Natural killer cell treated with Interleukin-12 subunit alpha and Interleukin-12 subunit beta and Interleukin-15 and Interleukin-18, amount 100 ng/mL, for 72 hours (primary cell): ENCODE results near the gene SLC18A3. TPM values are rescaled to one million over a fixed set of nuclear protein-coding genes. Genes with fewer than 3 reads are reported as not detected.

ENCODE experiments used
- ATAC-seq, 2 donors: fragments of 150-1000 bp; cut with Tn5 transposase in 1 of 2; sonication (Bioruptor Pico), chemical (Tn5 transposase) in 1 of 2; 2 replicates each; pipeline ENCODE4 v1.10.0; 2021
- DNase-seq: peaks from one replicate; pipeline ENCODE4 v3.0.0; 2022; ENCODE audit warnings: low spot score
- H3K27ac Mint-ChIP-seq, 2 donors: 1 replicate in 1 of 2; 2 replicates in 1 of 2; pipeline ENCODE4 v1.8.0; 2022; ENCODE audit warnings: mixed read lengths in 2 of 2, mild to moderate bottlenecking in 1 of 2, moderate library complexity in 1 of 2
- H3K27me3 Mint-ChIP-seq, 2 donors: 1 replicate in 1 of 2; 2 replicates in 1 of 2; pipeline ENCODE4 v1.8.0; 2022; ENCODE audit warnings: mixed read lengths in 2 of 2
- H3K36me3 Mint-ChIP-seq: one replicate; pipeline ENCODE4 v1.8.0; 2022; ENCODE audit warnings: mixed read lengths
- H3K4me1 Mint-ChIP-seq, 2 donors: 1 replicate in 1 of 2; 2 replicates in 1 of 2; pipeline ENCODE4 v1.8.0; 2022; ENCODE audit warnings: low read depth in 2 of 2, mixed read lengths in 2 of 2, mild to moderate bottlenecking in 1 of 2
- H3K4me3 Mint-ChIP-seq: one replicate; pipeline ENCODE4 v1.8.0; 2022; ENCODE audit warnings: mixed read lengths
- H3K9me3 Mint-ChIP-seq: 2 replicates; pipeline ENCODE4 v1.8.0; 2022; ENCODE audit warnings: mixed read lengths
- total RNA-seq, 2 donors: library from RNA; stranded (reverse); gene quantifications; one replicate each; pipeline ENCODE4 v1.2.3, GENCODE V29; 2022

The SLC18A3 gene
- total RNA-seq: not detected

GRCh38 chr10:49610114-49610457 lies at the start of gene SLC18A3:
Gene SLC18A3 (plus strand): TSS chr10:49610310. CDS start chr10:49610741, 431 bp downstream.
- H3K27ac Mint-ChIP-seq: no peak within 1 kb of the TSS
- DNase-seq: no peak
- no peaks in the 10 kb centered on the region for H3K9me3 Mint-ChIP-seq
- H3K4me1 Mint-ChIP-seq: peaks cover 8 to 26% of the 10 kb centered on the region in 2 donors
- H3K27me3 Mint-ChIP-seq: peaks cover 51 to 69% of the 10 kb centered on the region in 2 donors
- H3K36me3 Mint-ChIP-seq: peaks cover 7% of the 10 kb centered on the region
- H3K4me3 Mint-ChIP-seq: no peak within 1 kb of the TSS
- no peak for ATAC-seq

GRCh38 chr10:49560526-49560925 lies 49.6 kb upstream of the SLC18A3 start:
- peaks cover 4% of the 10 kb centered on the region for H3K36me3 Mint-ChIP-seq
- no peaks in the 10 kb centered on the region for H3K9me3 Mint-ChIP-seq
- H3K27ac Mint-ChIP-seq: no peak overlapping the region
- ATAC-seq: no peak
- DNase-seq: no peak
- peaks cover 0 to 2% of the 10 kb centered on the region in 2 donors for H3K4me1 Mint-ChIP-seq
- H3K4me3 Mint-ChIP-seq: no peak overlapping the region
- peaks cover 20 to 25% of the 10 kb centered on the region in 2 donors for H3K27me3 Mint-ChIP-seq

GRCh38 chr10:49562893-49563292 lies 47.2 kb upstream of the SLC18A3 start:
- Mint-ChIP-seq H3K4me1 (peaks cover 3 to 4% of the 10 kb centered on the region in 2 donors), H3K36me3 (no peaks in the 10 kb centered on the region), H3K4me3 (no peak overlapping the region), H3K27ac (no peak overlapping the region), H3K27me3 (peaks cover 22 to 29% of the 10 kb centered on the region in 2 donors), H3K9me3 (no peaks in the 10 kb centered on the region)
- ATAC-seq: no peak
- DNase-seq: no peak

- Mint-ChIP-seq H3K27ac (no peak overlapping the region), H3K4me1 (peaks cover 13 to 17% of the 10 kb centered on the region in 2 donors), H3K9me3 (no peaks in the 10 kb centered on the region), H3K36me3 (no peaks in the 10 kb centered on the region), H3K4me3 (no peak overlapping the region), H3K27me3 (peaks cover 21 to 34% of the 10 kb centered on the region in 2 donors)
- ATAC-seq (no peak), DNase-seq (no peak)
Measured at GRCh38 chr10:49564461-49565009, 45.6 kb upstream of the SLC18A3 start.

- H3K4me3 Mint-ChIP-seq: no peak overlapping the region
- H3K9me3 Mint-ChIP-seq: no peaks in the 10 kb centered on the region
- H3K27ac Mint-ChIP-seq: no peak overlapping the region
- DNase-seq: no peak
- ATAC-seq: no peak
- peaks cover 13 to 17% of the 10 kb centered on the region in 2 donors for H3K4me1 Mint-ChIP-seq
- H3K27me3 Mint-ChIP-seq: peaks cover 14 to 30% of the 10 kb centered on the region in 2 donors
- no peaks in the 10 kb centered on the region for H3K36me3 Mint-ChIP-seq
Measured at GRCh38 chr10:49567810-49568209, 42.3 kb upstream of the SLC18A3 start.

GRCh38 chr10:49568235-49568634 lies 41.9 kb upstream of the SLC18A3 start:
- Mint-ChIP-seq H3K4me1 (peaks cover 13 to 17% of the 10 kb centered on the region in 2 donors), H3K27ac (no peak overlapping the region), H3K36me3 (no peaks in the 10 kb centered on the region), H3K9me3 (no peaks in the 10 kb centered on the region), H3K4me3 (no peak overlapping the region), H3K27me3 (peaks cover 14 to 30% of the 10 kb centered on the region in 2 donors)
- DNase-seq (no peak), ATAC-seq (no peak)

- H3K4me3 Mint-ChIP-seq: no peak overlapping the region
- peaks cover 13 to 17% of the 10 kb centered on the region in 2 donors for H3K4me1 Mint-ChIP-seq
- peaks cover 14 to 30% of the 10 kb centered on the region in 2 donors for H3K27me3 Mint-ChIP-seq
- H3K36me3 Mint-ChIP-seq: no peaks in the 10 kb centered on the region
- DNase-seq: no peak
- ATAC-seq: no peak
- H3K9me3 Mint-ChIP-seq: no peaks in the 10 kb centered on the region
- no peak overlapping the region for H3K27ac Mint-ChIP-seq
Measured at GRCh38 chr10:49569031-49569631, 41.0 kb upstream of the SLC18A3 start.

- Mint-ChIP-seq H3K27me3 (peaks cover 15 to 22% of the 10 kb centered on the region in 2 donors), H3K4me3 (no peak overlapping the region), H3K36me3 (no peaks in the 10 kb centered on the region), H3K27ac (no peak overlapping the region), H3K9me3 (no peaks in the 10 kb centered on the region), H3K4me1 (peaks cover 13 to 17% of the 10 kb centered on the region in 2 donors)
- no peak for ATAC-seq
- DNase-seq: no peak
Measured at GRCh38 chr10:49571388-49571787, 38.7 kb upstream of the SLC18A3 start.

- Mint-ChIP-seq H3K4me3 (no peak overlapping the region), H3K27ac (no peak overlapping the region), H3K27me3 (peaks cover 16 to 22% of the 10 kb centered on the region in 2 donors), H3K9me3 (no peaks in the 10 kb centered on the region), H3K36me3 (no peaks in the 10 kb centered on the region), H3K4me1 (peaks cover 13 to 16% of the 10 kb centered on the region in 2 donors)
- DNase-seq (no peak), ATAC-seq (no peak)
Measured at GRCh38 chr10:49572594-49573114, 37.5 kb upstream of the SLC18A3 start.

GRCh38 chr10:49575489-49576072 lies 34.5 kb upstream of the SLC18A3 start:
- Mint-ChIP-seq H3K27ac (no peak overlapping the region), H3K9me3 (no peaks in the 10 kb centered on the region), H3K27me3 (peaks cover 4 to 13% of the 10 kb centered on the region in 2 donors), H3K4me1 (no peaks in the 10 kb centered on the region), H3K36me3 (no peaks in the 10 kb centered on the region), H3K4me3 (no peak overlapping the region)
- DNase-seq (no peak), ATAC-seq (no peak)

GRCh38 chr10:49577182-49577925 lies 32.8 kb upstream of the SLC18A3 start:
- ATAC-seq (no peak), DNase-seq (no peak)
- Mint-ChIP-seq H3K4me1 (no peaks in the 10 kb centered on the region), H3K27me3 (peaks cover under 1 to 11% of the 10 kb centered on the region in 2 donors), H3K4me3 (no peak overlapping the region), H3K36me3 (no peaks in the 10 kb centered on the region), H3K9me3 (no peaks in the 10 kb centered on the region), H3K27ac (no peak overlapping the region)

- Mint-ChIP-seq H3K27ac (no peak overlapping the region), H3K9me3 (no peaks in the 10 kb centered on the region), H3K4me1 (no peaks in the 10 kb centered on the region), H3K27me3 (peaks cover 11 to 19% of the 10 kb centered on the region in 2 donors), H3K36me3 (no peaks in the 10 kb centered on the region), H3K4me3 (no peak overlapping the region)
- DNase-seq: no peak
- ATAC-seq: no peak
Measured at GRCh38 chr10:49578392-49578791, 31.7 kb upstream of the SLC18A3 start.

GRCh38 chr10:49579621-49580020 lies 30.5 kb upstream of the SLC18A3 start:
- Mint-ChIP-seq H3K4me1 (no peaks in the 10 kb centered on the region), H3K4me3 (no peak overlapping the region), H3K27me3 (peaks cover 21 to 27% of the 10 kb centered on the region in 2 donors), H3K36me3 (no peaks in the 10 kb centered on the region), H3K27ac (no peak overlapping the region), H3K9me3 (no peaks in the 10 kb centered on the region)
- DNase-seq (no peak), ATAC-seq (no peak)

- peaks cover 35 to 42% of the 10 kb centered on the region in 2 donors for H3K27me3 Mint-ChIP-seq
- no peaks in the 10 kb centered on the region for H3K4me1 Mint-ChIP-seq
- DNase-seq: no peak
- no peaks in the 10 kb centered on the region for H3K36me3 Mint-ChIP-seq
- ATAC-seq: no peak
- H3K27ac Mint-ChIP-seq: no peak overlapping the region
- no peak overlapping the region for H3K4me3 Mint-ChIP-seq
- H3K9me3 Mint-ChIP-seq: no peaks in the 10 kb centered on the region
Measured at GRCh38 chr10:49585387-49585786, 24.7 kb upstream of the SLC18A3 start.
